HG03571 (cell line): ENCODE measurements around the gene ZNF200.
A peak's percentile ranks its signal among the peaks of the same experiment; 100 is the strongest.
"Not testable (repeated sequence)": the region's sequence is repeated elsewhere in the genome, so short reads cannot be mapped to it uniquely, and the experiment has no call there.

Experiments used
- ATAC-seq: cut with Tn5 transposase; IDR thresholded peaks from one replicate; pipeline ENCODE4 v1.9.1; 2021; ENCODE audit not compliant: unreplicated experiment

The ZNF200 gene, protein sequence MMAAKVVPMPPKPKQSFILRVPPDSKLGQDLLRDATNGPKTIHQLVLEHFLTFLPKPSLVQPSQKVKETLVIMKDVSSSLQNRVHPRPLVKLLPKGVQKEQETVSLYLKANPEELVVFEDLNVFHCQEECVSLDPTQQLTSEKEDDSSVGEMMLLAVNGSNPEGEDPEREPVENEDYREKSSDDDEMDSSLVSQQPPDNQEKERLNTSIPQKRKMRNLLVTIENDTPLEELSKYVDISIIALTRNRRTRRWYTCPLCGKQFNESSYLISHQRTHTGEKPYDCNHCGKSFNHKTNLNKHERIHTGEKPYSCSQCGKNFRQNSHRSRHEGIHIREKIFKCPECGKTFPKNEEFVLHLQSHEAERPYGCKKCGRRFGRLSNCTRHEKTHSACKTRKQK

DNA sequence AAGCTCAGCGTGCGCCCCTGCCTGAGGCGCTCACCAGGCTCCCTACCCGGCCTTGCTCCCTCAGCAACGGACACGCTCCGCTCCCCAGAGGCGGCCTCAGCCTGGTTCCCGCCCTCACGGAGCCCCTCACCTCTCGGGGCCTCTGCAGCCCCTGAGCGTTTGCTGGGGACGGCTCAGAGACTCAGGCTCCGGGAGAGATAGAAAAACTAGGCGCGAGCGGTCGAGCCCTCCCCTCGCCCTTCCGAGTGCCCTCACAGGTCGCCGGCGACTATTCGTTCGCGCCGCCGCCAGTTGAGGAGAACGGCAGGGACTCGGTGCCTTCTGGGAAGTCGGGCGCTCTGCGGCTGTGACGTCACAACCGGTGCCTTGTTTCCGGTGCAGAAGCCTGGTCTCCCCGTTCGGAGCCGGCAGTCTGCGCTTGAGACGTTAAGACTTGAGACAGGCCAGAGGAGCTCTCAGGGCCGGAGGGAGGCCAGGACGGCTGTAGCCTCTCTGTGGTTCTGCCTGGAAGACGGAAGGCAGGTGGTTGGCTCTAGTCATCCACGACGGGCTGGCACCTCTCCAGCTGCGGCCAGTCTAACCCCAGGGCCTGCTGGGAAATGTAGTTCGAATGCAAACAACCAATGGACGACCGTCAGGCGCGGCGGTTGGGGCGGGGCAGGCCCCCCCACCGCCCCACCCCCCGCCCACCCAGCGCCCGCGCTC lies at the start of gene ZNF200:
ZNF200 (minus strand) TSS at position 302 of the 705 bp plus-strand sequence. CDS start 1,403 bp downstream, outside the sequence.
- peak; percentile 91 for ATAC-seq

DNA sequence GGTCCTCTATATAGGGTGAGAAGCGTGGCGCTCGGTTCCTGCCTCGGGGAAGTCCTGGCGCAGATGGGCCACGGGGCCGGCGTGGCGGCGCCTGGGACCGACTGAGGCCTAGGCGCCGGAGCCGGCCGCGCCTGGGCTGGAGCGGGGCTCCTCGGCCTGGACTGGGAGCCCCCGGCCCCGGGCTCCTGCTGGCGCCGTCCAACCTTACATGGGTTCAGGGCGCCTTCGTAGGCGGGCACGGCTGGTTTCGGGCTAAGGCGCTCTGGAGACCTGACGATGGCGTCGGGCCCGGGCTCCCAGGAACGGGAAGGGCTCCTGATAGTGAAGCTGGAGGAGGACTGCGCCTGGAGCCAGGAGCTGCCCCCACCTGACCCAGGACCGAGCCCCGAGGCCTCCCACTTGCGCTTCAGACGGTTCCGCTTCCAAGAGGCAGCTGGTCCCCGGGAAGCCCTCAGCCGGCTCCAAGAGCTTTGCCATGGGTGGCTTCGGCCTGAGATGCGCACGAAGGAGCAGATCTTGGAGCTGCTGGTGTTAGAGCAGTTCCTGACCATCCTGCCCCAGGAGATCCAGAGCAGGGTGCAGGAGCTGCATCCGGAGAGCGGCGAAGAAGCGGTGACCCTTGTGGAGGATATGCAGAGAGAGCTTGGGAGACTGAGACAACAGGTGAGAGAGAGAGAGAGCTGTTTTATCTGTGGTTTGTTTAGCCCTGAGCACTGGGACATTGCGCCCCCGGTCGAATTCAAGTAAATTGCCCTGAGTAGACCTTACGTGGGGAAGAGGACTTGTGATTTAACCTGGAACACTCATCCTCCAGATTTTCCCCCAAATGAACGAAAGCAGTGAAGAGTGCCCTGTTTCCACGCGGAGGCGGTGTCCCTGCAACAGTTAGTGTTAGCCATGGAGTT lies 48.8 kb upstream of the ZNF200 start:
- ATAC-seq = no peak

- ATAC-seq = peak; percentile 76
Measured at GRCh38 chr16:3282730-3283542, 48.0 kb upstream of the ZNF200 start, which contains the start of gene ZNF263. Gene ZNF263, plus strand, starts transcription at chr16:3283491. Its CDS starts 328 bp downstream, at chr16:3283819.

GRCh38 chr16:3282103-3282729 lies 47.3 kb upstream of the ZNF200 start:
- peak; percentile 29 for ATAC-seq

DNA sequence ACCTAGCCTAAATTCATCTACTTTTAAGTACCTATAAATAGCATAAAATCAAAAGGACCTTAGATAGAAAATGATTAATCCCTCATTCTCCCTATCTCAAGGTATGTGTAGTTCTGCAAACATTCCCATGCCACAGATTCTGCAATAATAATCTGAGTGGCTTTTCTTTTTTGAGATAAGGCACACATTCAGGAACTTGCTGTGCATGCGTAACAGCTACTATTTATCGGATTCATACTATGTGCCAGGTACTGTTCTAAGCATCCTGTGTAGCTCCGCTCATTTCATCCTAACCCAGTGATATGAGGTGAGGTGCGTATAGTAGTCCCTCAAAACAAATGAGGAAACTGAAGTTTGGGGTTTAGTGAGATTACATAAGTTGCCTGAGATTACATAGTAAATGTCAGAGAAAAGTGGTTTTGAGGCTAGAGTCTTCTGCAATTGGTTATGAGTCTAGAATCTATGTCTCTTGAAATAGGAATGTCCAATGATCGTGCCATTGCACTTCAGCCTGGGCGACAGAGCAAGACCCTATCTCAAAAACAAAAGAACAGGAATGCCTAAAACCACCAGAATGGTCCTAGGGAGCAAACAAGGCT lies 46.4 kb upstream of the ZNF200 start:
- ATAC-seq = no peak

DNA sequence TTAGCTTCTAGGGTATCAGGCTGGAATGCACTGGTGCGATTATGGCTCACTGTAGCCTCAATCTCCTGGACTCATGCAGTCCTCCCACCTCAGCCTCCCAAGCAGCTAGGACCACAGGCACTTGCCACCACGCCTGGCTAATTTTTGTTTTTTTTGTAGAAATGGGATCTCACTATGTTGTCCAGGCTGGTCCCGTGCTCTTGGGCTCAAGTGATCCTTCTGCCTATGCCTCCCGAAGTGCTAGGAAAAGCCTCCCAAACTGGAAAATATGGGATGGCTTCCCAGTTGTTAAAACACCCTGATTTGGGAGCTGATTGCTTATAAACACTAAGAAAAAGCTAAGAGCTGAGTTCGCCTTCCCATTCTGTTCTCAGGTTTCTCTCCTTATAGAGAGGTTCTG lies 41.7 kb upstream of the ZNF200 start:
- no peak for ATAC-seq

DNA sequence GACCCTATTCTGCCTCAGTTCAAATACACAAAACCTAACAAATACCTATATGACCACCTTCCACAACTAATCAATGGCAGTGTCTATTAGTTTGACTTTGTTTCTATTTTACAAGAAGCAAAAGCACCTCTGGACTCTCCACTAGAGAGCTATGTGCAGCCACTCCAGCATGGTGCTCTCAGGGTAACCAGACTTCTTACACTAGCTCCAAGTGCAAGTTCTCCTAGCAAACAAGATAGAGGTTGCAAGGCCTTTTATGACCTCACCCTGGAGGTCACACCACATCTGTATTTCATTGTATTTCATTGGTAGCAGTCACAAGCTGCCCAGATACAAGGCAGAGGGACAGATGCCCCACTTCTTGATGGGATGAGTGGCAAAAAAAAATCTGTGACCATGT lies 40.0 kb upstream of the ZNF200 start:
- no peak for ATAC-seq

GRCh38 chr16:3274490-3274889 lies 39.5 kb upstream of the ZNF200 start:
- no peak for ATAC-seq

GRCh38 chr16:3271281-3271680 lies 36.3 kb upstream of the ZNF200 start:
- not testable (repeated sequence) for ATAC-seq

- ATAC-seq = not testable (repeated sequence)
Measured at GRCh38 chr16:3270718-3271117, 35.8 kb upstream of the ZNF200 start.

GRCh38 chr16:3268294-3268693 lies 33.3 kb upstream of the ZNF200 start:
- no peak for ATAC-seq

- no peak for ATAC-seq
Measured at GRCh38 chr16:3266873-3267537, 32.0 kb upstream of the ZNF200 start.

DNA sequence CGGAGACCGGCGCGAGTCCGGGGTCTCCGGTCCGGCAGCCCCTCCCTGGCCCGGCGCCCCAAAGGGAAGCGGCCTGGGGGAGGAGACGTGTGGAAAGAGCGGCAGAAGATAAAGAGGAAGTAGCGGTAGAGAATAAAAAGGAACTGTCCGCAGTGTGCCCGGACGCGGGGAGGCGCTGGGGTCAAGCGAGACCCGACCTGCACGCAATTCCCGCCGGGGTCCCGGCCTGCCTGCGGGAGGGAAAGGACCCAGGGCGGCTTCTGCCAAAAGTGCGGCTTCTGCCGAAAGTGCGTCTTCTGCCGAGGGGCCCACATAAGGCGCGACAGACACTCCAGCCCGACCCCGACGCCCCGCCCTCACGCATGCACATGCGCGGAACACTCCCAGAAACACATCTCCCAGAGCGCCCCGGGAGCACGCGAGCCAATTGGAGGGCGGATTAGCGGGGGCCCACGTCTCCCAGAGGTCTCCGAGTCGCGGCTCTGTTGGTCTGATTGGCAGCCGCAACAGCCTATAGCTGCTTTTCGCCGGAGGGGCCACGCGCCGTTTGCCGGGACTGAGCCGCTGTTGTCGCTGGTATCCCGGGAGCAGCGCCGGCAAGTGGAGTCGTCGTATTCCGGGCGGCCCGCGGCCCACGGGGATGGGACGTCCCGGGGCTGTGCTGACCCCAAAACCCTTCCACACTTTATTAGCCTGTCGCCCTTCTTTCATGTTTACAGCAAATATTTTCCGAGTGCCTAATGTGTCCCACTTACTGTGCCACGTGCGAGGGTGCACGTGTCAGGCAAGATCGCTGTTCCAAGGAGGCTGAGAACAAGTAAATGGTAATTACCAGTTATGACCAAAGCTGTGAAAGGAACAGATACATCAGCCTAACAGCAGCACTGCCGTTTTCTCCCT lies 29.4 kb upstream of the ZNF200 start:
- peak; percentile 84 for ATAC-seq

GRCh38 chr16:3262517-3262916 lies 27.6 kb upstream of the ZNF200 start:
- no peak for ATAC-seq

GRCh38 chr16:3259836-3260235 lies 24.9 kb upstream of the ZNF200 start:
- ATAC-seq = no peak

GRCh38 chr16:3256866-3257465 lies 22.0 kb upstream of the ZNF200 start:
- no peak for ATAC-seq

- no peak for ATAC-seq
Measured at GRCh38 chr16:3256146-3256865, 21.3 kb upstream of the ZNF200 start, which contains the start of gene MEFV. Gene MEFV, minus strand, starts transcription at chr16:3256633. Its CDS starts 46 bp downstream, at chr16:3256587.
